ENCODE data around the gene CD47. TPM values are rescaled to one million over a fixed set of nuclear protein-coding genes. Genes with fewer than 3 reads are reported as not detected.

Gene CD47
- total RNA-seq, 1 experiment from 2014 or later = 89.7 TPM

DNA sequence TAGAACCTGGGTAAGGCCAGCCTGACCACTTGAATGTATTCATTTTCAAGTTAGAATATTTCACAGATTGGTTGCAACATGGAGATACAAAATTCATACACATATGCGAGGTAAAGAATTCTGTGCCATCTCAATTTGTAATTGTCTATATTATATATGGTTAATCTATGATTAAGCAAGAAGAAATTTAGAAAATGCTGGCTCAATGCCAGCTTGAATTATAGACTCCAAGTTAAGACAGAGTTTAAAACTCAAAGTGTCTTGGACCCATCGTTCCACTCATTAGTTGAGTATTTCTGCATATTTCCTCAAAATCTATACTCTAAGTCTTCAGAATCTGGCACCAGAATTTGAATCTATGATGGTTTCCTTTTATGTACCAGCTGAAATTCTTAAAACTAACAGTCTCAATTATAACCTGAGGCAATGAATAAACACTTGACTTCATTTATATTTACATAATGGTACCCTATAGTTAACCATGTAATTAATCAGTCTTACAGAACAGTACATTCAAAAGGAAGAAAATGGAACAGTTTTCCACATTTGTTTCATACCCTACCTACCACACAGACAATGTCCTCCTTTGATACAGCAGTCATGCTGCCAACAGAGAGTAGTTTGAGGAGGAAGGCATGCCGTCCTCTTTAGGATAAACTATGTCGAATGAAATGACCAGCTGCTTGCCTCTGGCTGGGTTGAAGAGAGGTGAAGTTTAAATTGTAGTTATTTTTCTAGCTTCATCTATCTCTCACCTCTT, 95.7 kb downstream of the CD47 start:
- Histone ChIP-seq H3K27ac (ENCODE audit: low read length) (no peak overlapping the region), H3K4me3 (ENCODE audit: low read depth in 2 of 2, low read length in 2 of 2) (no peak overlapping the region), H3K9me3 (ENCODE audit: control insufficient read depth, insufficient read depth, low read depth, low read length) (no peaks in the 10 kb centered on the region), H3K4me1 (ENCODE audit: control insufficient read depth, insufficient read depth, low read length) (peaks cover 5% of the 10 kb centered on the region; the same call in 1 of the 2 replicates), H3K36me3 (ENCODE audit: control insufficient read depth, insufficient read depth, low read length) (no peaks in the 10 kb centered on the region), H3K27me3 (ENCODE audit: control insufficient read depth, insufficient read depth, low read length) (peaks cover 2% of the 10 kb centered on the region; the same call in 1 of the 2 replicates)
- intact Hi-C loops (cut with micrococcal nuclease; ENCODE audit: unreplicated experiment) (no loop called here), in situ Hi-C loops (cut with HindIII; ENCODE audit: low pct_unique_long_range_greater_than_20kb, low sequenced_read_pairs) (no loop called here)
- ChIA-PET CTCF (no interaction called here), POLR2A (no interaction called here)
- DNase-seq (ENCODE audit: low read depth, low spot score) (no peak), ATAC-seq (no peak)
- TF ChIP-seq, protein P1, sequence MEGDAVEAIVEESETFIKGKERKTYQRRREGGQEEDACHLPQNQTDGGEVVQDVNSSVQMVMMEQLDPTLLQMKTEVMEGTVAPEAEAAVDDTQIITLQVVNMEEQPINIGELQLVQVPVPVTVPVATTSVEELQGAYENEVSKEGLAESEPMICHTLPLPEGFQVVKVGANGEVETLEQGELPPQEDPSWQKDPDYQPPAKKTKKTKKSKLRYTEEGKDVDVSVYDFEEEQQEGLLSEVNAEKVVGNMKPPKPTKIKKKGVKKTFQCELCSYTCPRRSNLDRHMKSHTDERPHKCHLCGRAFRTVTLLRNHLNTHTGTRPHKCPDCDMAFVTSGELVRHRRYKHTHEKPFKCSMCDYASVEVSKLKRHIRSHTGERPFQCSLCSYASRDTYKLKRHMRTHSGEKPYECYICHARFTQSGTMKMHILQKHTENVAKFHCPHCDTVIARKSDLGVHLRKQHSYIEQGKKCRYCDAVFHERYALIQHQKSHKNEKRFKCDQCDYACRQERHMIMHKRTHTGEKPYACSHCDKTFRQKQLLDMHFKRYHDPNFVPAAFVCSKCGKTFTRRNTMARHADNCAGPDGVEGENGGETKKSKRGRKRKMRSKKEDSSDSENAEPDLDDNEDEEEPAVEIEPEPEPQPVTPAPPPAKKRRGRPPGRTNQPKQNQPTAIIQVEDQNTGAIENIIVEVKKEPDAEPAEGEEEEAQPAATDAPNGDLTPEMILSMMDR (IDR thresholded peaks at IDR 0.05) = no peak
- TF ChIP-seq, protein P2, sequence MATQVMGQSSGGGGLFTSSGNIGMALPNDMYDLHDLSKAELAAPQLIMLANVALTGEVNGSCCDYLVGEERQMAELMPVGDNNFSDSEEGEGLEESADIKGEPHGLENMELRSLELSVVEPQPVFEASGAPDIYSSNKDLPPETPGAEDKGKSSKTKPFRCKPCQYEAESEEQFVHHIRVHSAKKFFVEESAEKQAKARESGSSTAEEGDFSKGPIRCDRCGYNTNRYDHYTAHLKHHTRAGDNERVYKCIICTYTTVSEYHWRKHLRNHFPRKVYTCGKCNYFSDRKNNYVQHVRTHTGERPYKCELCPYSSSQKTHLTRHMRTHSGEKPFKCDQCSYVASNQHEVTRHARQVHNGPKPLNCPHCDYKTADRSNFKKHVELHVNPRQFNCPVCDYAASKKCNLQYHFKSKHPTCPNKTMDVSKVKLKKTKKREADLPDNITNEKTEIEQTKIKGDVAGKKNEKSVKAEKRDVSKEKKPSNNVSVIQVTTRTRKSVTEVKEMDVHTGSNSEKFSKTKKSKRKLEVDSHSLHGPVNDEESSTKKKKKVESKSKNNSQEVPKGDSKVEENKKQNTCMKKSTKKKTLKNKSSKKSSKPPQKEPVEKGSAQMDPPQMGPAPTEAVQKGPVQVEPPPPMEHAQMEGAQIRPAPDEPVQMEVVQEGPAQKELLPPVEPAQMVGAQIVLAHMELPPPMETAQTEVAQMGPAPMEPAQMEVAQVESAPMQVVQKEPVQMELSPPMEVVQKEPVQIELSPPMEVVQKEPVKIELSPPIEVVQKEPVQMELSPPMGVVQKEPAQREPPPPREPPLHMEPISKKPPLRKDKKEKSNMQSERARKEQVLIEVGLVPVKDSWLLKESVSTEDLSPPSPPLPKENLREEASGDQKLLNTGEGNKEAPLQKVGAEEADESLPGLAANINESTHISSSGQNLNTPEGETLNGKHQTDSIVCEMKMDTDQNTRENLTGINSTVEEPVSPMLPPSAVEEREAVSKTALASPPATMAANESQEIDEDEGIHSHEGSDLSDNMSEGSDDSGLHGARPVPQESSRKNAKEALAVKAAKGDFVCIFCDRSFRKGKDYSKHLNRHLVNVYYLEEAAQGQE (IDR thresholded peaks at IDR 0.05; ENCODE audit: insufficient read depth in 1 of 2, low read depth in 2 of 2, low read length in 1 of 2) = no peak
- no peak for TF ChIP-seq TCF7L2 (IDR thresholded peaks at IDR 0.05; ENCODE audit: low read depth, low read length)
- TF ChIP-seq SIN3A (IDR thresholded peaks at IDR 0.05; ENCODE audit: borderline replicate concordance, insufficient read depth, low read depth, low read length) = no peak
- no TSS peak for BruUV-seq (replicated peaks)

DNA sequence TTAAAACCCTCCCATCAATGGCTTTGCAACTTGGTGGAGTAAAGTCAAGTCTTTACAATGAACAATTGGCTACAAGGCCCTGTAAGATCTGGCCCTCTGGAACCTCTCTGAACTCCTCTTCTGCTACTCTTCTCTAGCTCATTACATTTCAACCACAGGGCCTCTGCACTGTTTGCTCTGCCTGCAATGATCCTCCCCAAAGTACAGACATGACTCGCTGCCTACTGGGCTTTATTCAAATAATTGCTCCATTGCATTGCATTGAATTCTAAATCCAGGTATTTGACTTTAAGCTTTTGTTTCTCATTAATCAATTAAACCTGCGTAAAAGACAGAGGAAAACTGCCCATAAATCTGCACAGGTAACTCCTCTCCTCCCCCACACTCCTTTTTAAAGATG, 96.7 kb downstream of the CD47 start:
- no peak for TF ChIP-seq POLR2AphosphoS5 (IDR thresholded peaks at IDR 0.05; ENCODE audit: low read depth, low read length)
- in situ Hi-C loops (cut with HindIII; ENCODE audit: low pct_unique_long_range_greater_than_20kb, low sequenced_read_pairs) = no loop called here
- intact Hi-C loops (cut with micrococcal nuclease; ENCODE audit: unreplicated experiment) = no loop called here
- no peak overlapping the region for H3K4me3 ChIP-seq (ENCODE audit: low read depth in 2 of 2, low read length in 2 of 2)
- ATAC-seq (no peak), DNase-seq (ENCODE audit: low read depth, low spot score) (no peak)
- no peak overlapping the region for H3K27ac ChIP-seq (ENCODE audit: low read length)
- peaks cover 2% of the 10 kb centered on the region; the same call in 1 of the 2 replicates for H3K27me3 ChIP-seq (ENCODE audit: control insufficient read depth, insufficient read depth, low read length)
- H3K9me3 ChIP-seq (ENCODE audit: control insufficient read depth, insufficient read depth, low read depth, low read length) = no peaks in the 10 kb centered on the region
- peaks cover 5% of the 10 kb centered on the region; the same call in 1 of the 2 replicates for H3K4me1 ChIP-seq (ENCODE audit: control insufficient read depth, insufficient read depth, low read length)
- no peaks in the 10 kb centered on the region for H3K36me3 ChIP-seq (ENCODE audit: control insufficient read depth, insufficient read depth, low read length)
- CTCF ChIA-PET = no interaction called here
- POLR2A ChIA-PET = no interaction called here
- no TSS peak for BruUV-seq (replicated peaks)

DNA sequence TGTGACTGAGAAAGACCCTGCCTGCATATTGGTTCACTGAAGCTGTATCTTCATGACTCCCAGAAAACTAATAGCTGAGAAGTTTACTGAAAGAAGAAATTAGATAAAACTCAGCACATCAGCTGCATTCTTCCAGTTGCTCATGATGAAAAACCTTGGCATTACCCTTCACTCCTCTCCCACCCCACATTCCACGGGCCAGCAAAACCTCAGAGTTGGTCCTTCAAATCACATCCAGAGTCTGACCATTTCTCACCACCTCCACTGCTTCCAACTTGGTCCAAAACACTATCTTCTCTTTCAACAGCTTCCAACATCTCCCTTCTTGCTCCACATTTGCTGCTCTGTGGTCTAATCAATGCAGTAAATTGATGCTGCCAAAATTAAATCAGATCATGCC, 97.1 kb downstream of the CD47 start:
- BruUV-seq (replicated peaks) = no TSS peak
- ATAC-seq = no peak
- DNase-seq (ENCODE audit: low read depth, low spot score) = no peak
- Histone ChIP-seq H3K9me3 (ENCODE audit: control insufficient read depth, insufficient read depth, low read depth, low read length) (no peaks in the 10 kb centered on the region), H3K27me3 (ENCODE audit: control insufficient read depth, insufficient read depth, low read length) (peaks cover 2% of the 10 kb centered on the region; the same call in 1 of the 2 replicates), H3K4me1 (ENCODE audit: control insufficient read depth, insufficient read depth, low read length) (peaks cover 1% of the 10 kb centered on the region; the same call in 1 of the 2 replicates), H3K36me3 (ENCODE audit: control insufficient read depth, insufficient read depth, low read length) (no peaks in the 10 kb centered on the region), H3K4me3 (ENCODE audit: low read depth in 2 of 2, low read length in 2 of 2) (no peak overlapping the region), H3K27ac (ENCODE audit: low read length) (no peak overlapping the region)
- in situ Hi-C loops (cut with HindIII; ENCODE audit: low pct_unique_long_range_greater_than_20kb, low sequenced_read_pairs) = no loop called here
- ChIA-PET POLR2A (no interaction called here), CTCF (no interaction called here)
- TF ChIP-seq POLR2AphosphoS5 (IDR thresholded peaks at IDR 0.05; ENCODE audit: low read depth, low read length) = no peak
- intact Hi-C loops (cut with micrococcal nuclease; ENCODE audit: unreplicated experiment) = no loop called here

Other genes with a start within 250 kb of the CD47 start
- 45.7 TPM for gene IFT57, start 131.4 kb upstream of the CD47 start, total RNA-seq (2021; ENCODE audit: unreplicated experiment)
- not detected for gene HHLA2, start 205.5 kb upstream of the CD47 start, total RNA-seq (2021; ENCODE audit: unreplicated experiment)

Measured in Panc1 (cell line).